H9 (cell line): ENCODE data around the gene GIMAP1. TPM values are rescaled to one million over a fixed set of nuclear protein-coding genes. Genes with fewer than 3 reads are reported as not detected.

Source experiments
- DNase-seq: peaks from one replicate; pipeline ENCODE4 v3.0.0-alpha.2; 2017
- H2AFZ ChIP-seq: one replicate; pipeline ENCODE4 v1.6.1; 2013; ENCODE audit warnings: mild to moderate bottlenecking, low read length, control low read depth, moderate library complexity
- H2AK5ac ChIP-seq: 2 replicates; pipeline ENCODE4 v1.6.1; 2013; ENCODE audit warnings: low read length, control low read depth, mixed read lengths; ENCODE audit not compliant: insufficient read length
- H2BK120ac ChIP-seq: one replicate; pipeline ENCODE4 v1.6.1; 2013; ENCODE audit warnings: low read depth, mild to moderate bottlenecking, low read length, control low read depth, inconsistent platforms; ENCODE audit not compliant: poor library complexity, severe bottlenecking
- H2BK12ac ChIP-seq: 2 replicates; pipeline ENCODE4 v1.6.1; 2013; ENCODE audit warnings: low read length, control low read depth, mixed read lengths, low read depth; ENCODE audit not compliant: insufficient read length
- H2BK15ac ChIP-seq: 2 replicates; pipeline ENCODE4 v1.6.1; 2013; ENCODE audit warnings: low read depth, low read length, control low read depth
- H2BK20ac ChIP-seq: one replicate; pipeline ENCODE4 v1.6.1; 2013; ENCODE audit warnings: low read depth, mild to moderate bottlenecking, low read length, control low read depth, inconsistent platforms; ENCODE audit not compliant: poor library complexity, severe bottlenecking
- H2BK5ac ChIP-seq: 2 replicates; pipeline ENCODE4 v1.6.1; 2013; ENCODE audit warnings: low read length, control low read depth, mixed read lengths; ENCODE audit not compliant: insufficient read length
- H3K14ac ChIP-seq: 2 replicates; pipeline ENCODE4 v1.6.1; 2013; ENCODE audit warnings: low read length, control low read depth; ENCODE audit not compliant: insufficient read depth
- H3K18ac ChIP-seq: 2 replicates; pipeline ENCODE4 v1.6.1; 2013; ENCODE audit warnings: low read depth, mild to moderate bottlenecking, mixed read lengths, low read length, control low read depth; ENCODE audit not compliant: insufficient read length
- H3K23ac ChIP-seq: 2 replicates; pipeline ENCODE4 v1.6.1; 2013; ENCODE audit warnings: low read length, control low read depth, mixed read lengths, low read depth; ENCODE audit not compliant: insufficient read length
- H3K23me2 ChIP-seq: 2 replicates; pipeline ENCODE4 v1.6.1; 2013; ENCODE audit warnings: low read depth, mild to moderate bottlenecking, mixed read lengths, low read length, control low read depth; ENCODE audit not compliant: insufficient read length, poor library complexity, severe bottlenecking
- H3K27ac ChIP-seq: 2 replicates; pipeline ENCODE4 v1.5.1; 2013; ENCODE audit warnings: low read length, control low read depth, mixed read lengths, low read depth; ENCODE audit not compliant: insufficient read length
- H3K27me3 ChIP-seq: 2 replicates; pipeline ENCODE4 v1.6.1; 2013; ENCODE audit warnings: low read length, control low read depth, inconsistent platforms; ENCODE audit not compliant: insufficient read depth
- H3K4ac ChIP-seq: 2 replicates; pipeline ENCODE4 v1.6.1; 2013; ENCODE audit warnings: low read depth, mild to moderate bottlenecking, control low read depth, inconsistent platforms, low read length, moderate library complexity
- H3K4me1 ChIP-seq: 2 replicates; pipeline ENCODE4 v1.6.1; 2013; ENCODE audit warnings: low read length, control low read depth, inconsistent platforms; ENCODE audit not compliant: insufficient read depth
- H3K4me2 ChIP-seq: 2 replicates; pipeline ENCODE4 v1.6.1; 2013; ENCODE audit warnings: low read length, control low read depth, mixed read lengths; ENCODE audit not compliant: insufficient read length, insufficient read depth
- H3K56ac ChIP-seq: 2 replicates; pipeline ENCODE4 v1.6.1; 2013; ENCODE audit warnings: low read depth, mild to moderate bottlenecking, mixed read lengths, low read length, control low read depth; ENCODE audit not compliant: insufficient read length
- H3K79me1 ChIP-seq: 2 replicates; pipeline ENCODE4 v1.6.1; 2013; ENCODE audit warnings: low read depth, mild to moderate bottlenecking, moderate library complexity, low read length, control low read depth, inconsistent platforms; ENCODE audit not compliant: insufficient read depth, poor library complexity, severe bottlenecking
- H3K79me2 ChIP-seq: 2 replicates; pipeline ENCODE4 v1.6.1; 2013; ENCODE audit warnings: low read length, control low read depth, inconsistent platforms; ENCODE audit not compliant: insufficient read depth
- H3K9ac ChIP-seq: 2 replicates; pipeline ENCODE4 v1.6.1; 2013; ENCODE audit warnings: low read length, control low read depth, mixed read lengths; ENCODE audit not compliant: insufficient read length; ENCODE audit errors: extremely low read depth
- H3K9me3 ChIP-seq: one replicate; pipeline ENCODE4 v1.6.1; 2013; ENCODE audit warnings: low read depth, low read length, inconsistent platforms; ENCODE audit not compliant: control insufficient read depth
- H3T11ph ChIP-seq: one replicate; pipeline ENCODE4 v1.6.1; 2013; ENCODE audit warnings: mild to moderate bottlenecking, low read length, control low read depth, inconsistent platforms
- H4K20me1 ChIP-seq: one replicate; pipeline ENCODE4 v1.6.1; 2013; ENCODE audit not compliant: control insufficient read depth, insufficient read length, insufficient read depth
- H4K5ac ChIP-seq: 2 replicates; pipeline ENCODE4 v1.6.1; 2013; ENCODE audit warnings: low read depth, mild to moderate bottlenecking, mixed read lengths, low read length, control low read depth; ENCODE audit not compliant: insufficient read length
- H4K8ac ChIP-seq: replicated peaks from 2 replicates; pipeline ENCODE4 v1.6.1; 2013; ENCODE audit warnings: low read length, control low read depth, mixed read lengths, low read depth; ENCODE audit not compliant: insufficient read length
- H4K91ac ChIP-seq: 2 replicates; pipeline ENCODE4 v1.6.1; 2013; ENCODE audit warnings: low read depth, mild to moderate bottlenecking, moderate library complexity, mixed read lengths, low read length, control low read depth; ENCODE audit not compliant: insufficient read length
- H3K27ac Mint-ChIP-seq, 3 experiments: 2 replicates in 2 of 3; 3 replicates in 1 of 3; pipeline ENCODE4 v1.8.0; 2020 to 2021; ENCODE audit warnings: mixed read lengths in 3 of 3, mild to moderate bottlenecking in 1 of 3, moderate library complexity in 1 of 3
- H3K27me3 Mint-ChIP-seq: 2 replicates; pipeline ENCODE4 v1.8.0; 2021; ENCODE audit warnings: low read depth, mild to moderate bottlenecking, moderate library complexity, mixed read lengths
- H3K36me3 Mint-ChIP-seq, 3 experiments: 2 replicates in 2 of 3; 3 replicates in 1 of 3; pipeline ENCODE4 v1.8.0; 2020 to 2021; ENCODE audit warnings: low read depth in 3 of 3, mixed read lengths in 3 of 3; ENCODE audit not compliant: insufficient read depth in 1 of 3
- H3K4me1 Mint-ChIP-seq, 2 experiments: 2 replicates each; pipeline ENCODE4 v1.8.0; 2020; ENCODE audit warnings: mixed read lengths in 2 of 2
- H3K4me3 Mint-ChIP-seq, 2 experiments: 2 replicates in 1 of 2; 3 replicates in 1 of 2; pipeline ENCODE4 v1.8.0; 2020 to 2021; ENCODE audit warnings: mild to moderate bottlenecking in 2 of 2, mixed read lengths in 2 of 2, moderate library complexity in 1 of 2
- H3K9me3 Mint-ChIP-seq, 2 experiments: 2 replicates in 1 of 2; 3 replicates in 1 of 2; pipeline ENCODE4 v1.8.0; 2020; ENCODE audit warnings: mild to moderate bottlenecking in 2 of 2, mixed read lengths in 2 of 2, moderate library complexity in 1 of 2
- CTCF ChIP-seq: fragments of 200-600 bp; sonication (generic); conservative IDR thresholded peaks from 3 replicates; pipeline ENCODE4 v1.8.0; 2021; ENCODE audit warnings: antibody characterized with exemption, mild to moderate bottlenecking
- WGBS: extraction: QIAGEN DNeasy Blood & Tissue Kit; methylation state at CpG from one replicate; pipeline ENCODE4 v1.1.7; 2013; ENCODE audit warnings: missing lambda C conversion rate, low lambda C conversion rate, mixed read lengths; ENCODE audit not compliant: insufficient read length; ENCODE audit errors: extremely low coverage; 5-methylcytosine and 5-hydroxymethylcytosine counted together
- total RNA-seq: library from RNA; stranded (reverse); gene quantifications from 2 replicates; pipeline ENCODE4 v1.2.1, GENCODE V29; 2021

Gene GIMAP1
- total RNA-seq, 1 experiment from 2014 or later = not detected

- Histone ChIP-seq H3K23me2 (no peaks in the 10 kb centered on the region), H3K18ac (no peak overlapping the region), H2BK12ac (no peak overlapping the region), H3K14ac (no peak overlapping the region), H2BK20ac (no peak overlapping the region), H3K56ac (no peak overlapping the region), H3K27me3 (peaks cover 84% of the 10 kb centered on the region), H4K8ac (no peak overlapping the region), H2BK120ac (no peak overlapping the region), H3K9ac (no peak overlapping the region), H3K23ac (no peak overlapping the region), H4K91ac (no peak overlapping the region), H3T11ph (no peak overlapping the region), H3K4me1 (no peaks in the 10 kb centered on the region), H2AK5ac (no peak overlapping the region), H4K5ac (no peak overlapping the region), H3K9me3 (peaks cover 7% of the 10 kb centered on the region), H3K4me2 (no peak overlapping the region), H4K20me1 (no peaks in the 10 kb centered on the region), H3K27ac (no peak overlapping the region), H3K4ac (no peak overlapping the region), H2BK15ac (no peak overlapping the region), H3K79me1 (no peaks in the 10 kb centered on the region), H3K79me2 (no peaks in the 10 kb centered on the region), H2BK5ac (no peak overlapping the region), H2AFZ (no peak overlapping the region)
- peaks cover 5 to 7% of the 10 kb centered on the region in 2 experiments; a peak in 3 of 4 replicates for H3K4me1 Mint-ChIP-seq
- H3K4me3 Mint-ChIP-seq = no peak overlapping the region
- TF ChIP-seq CTCF = no peak
- no CpG with 5 or more reads among the region's 3 CpGs for WGBS
- H3K9me3 Mint-ChIP-seq = peaks cover 13 to 35% of the 10 kb centered on the region in 2 experiments; a peak in 4 of 5 replicates
- no peaks in the 10 kb centered on the region for H3K36me3 Mint-ChIP-seq
- peak; percentile 81 for DNase-seq
- H3K27ac Mint-ChIP-seq = no peak overlapping the region
- H3K27me3 Mint-ChIP-seq = peaks cover 100% of the 10 kb centered on the region
Observed at GRCh38 chr7:150735596-150736358, 19.4 kb downstream of the GIMAP1 start.
